MCF 10A (cell line): Measurements from ENCODE around the gene HERPUD1. TPM values are rescaled to one million over a fixed set of nuclear protein-coding genes. Genes with fewer than 3 reads are reported as not detected.
"Not testable (repeated sequence)": the region's sequence is repeated elsewhere in the genome, so short reads cannot be mapped to it uniquely, and the experiment has no call there.

Source experiments
- BruUV-seq: library from RNA; stranded (reverse); fragments of 400-500 nt; replicated peaks from 2 replicates; lab custom pipeline; 2021; lab: Mats Ljungman, UMichigan
- CTCF ChIA-PET: fragments of 300-600 bp; sonication (Branson Sonifier 250); formaldehyde crosslinking; extraction: SDS; loops from one replicate; lab custom pipeline; 2021; ENCODE audit warnings: antibody characterized with exemption, inconsistent platforms; lab: Yijun Ruan, JAX
- POLR2A ChIA-PET: fragments of 300-600, 350-650 bp; sonication (Branson Sonifier 250); formaldehyde crosslinking; extraction: SDS; loops from one replicate; lab custom pipeline; 2020; ENCODE audit warnings: antibody characterized with exemption, inconsistent platforms; lab: Yijun Ruan, JAX
- DNase-seq: peaks from one replicate; pipeline ENCODE4 v3.0.0-alpha.2; 2018; ENCODE audit not compliant: unreplicated experiment
- H3K27ac Mint-ChIP-seq: one replicate; pipeline ENCODE4 v1.8.0; 2022; ENCODE audit warnings: mild to moderate bottlenecking, low read depth, mixed read lengths; ENCODE audit not compliant: unreplicated experiment
- H3K27me3 Mint-ChIP-seq: one replicate; pipeline ENCODE4 v1.8.0; 2022; ENCODE audit warnings: mixed read lengths; ENCODE audit not compliant: insufficient read depth, unreplicated experiment
- H3K36me3 Mint-ChIP-seq: one replicate; pipeline ENCODE4 v1.8.0; 2022; ENCODE audit warnings: mild to moderate bottlenecking, moderate library complexity, mixed read lengths; ENCODE audit not compliant: insufficient read depth, unreplicated experiment
- H3K4me1 Mint-ChIP-seq: one replicate; pipeline ENCODE4 v1.8.0; 2022; ENCODE audit warnings: mixed read lengths; ENCODE audit not compliant: insufficient read depth, unreplicated experiment
- H3K4me3 Mint-ChIP-seq: one replicate; pipeline ENCODE4 v1.8.0; 2022; ENCODE audit warnings: mild to moderate bottlenecking, moderate library complexity, mixed read lengths; ENCODE audit not compliant: unreplicated experiment
- H3K9me3 Mint-ChIP-seq: one replicate; pipeline ENCODE4 v1.8.0; 2022; ENCODE audit warnings: mixed read lengths; ENCODE audit not compliant: unreplicated experiment
- CTCF ChIP-seq: fragments of 200-600 bp; IDR thresholded peaks from one replicate; pipeline ENCODE4 v1.8.0; 2022; ENCODE audit warnings: antibody characterized with exemption, mild to moderate bottlenecking; ENCODE audit not compliant: unreplicated experiment
- intact Hi-C: fragments of 100-400 bp; cut with micrococcal nuclease; formaldehyde crosslinking; loops from 2 replicates; pipeline ENCODE4 v1.14.1; 2022
- total RNA-seq: library from RNA; stranded (reverse); gene quantifications from 2 replicates; pipeline ENCODE4 v1.2.3, GENCODE V29; 2022

HERPUD1 gene
- total RNA-seq, 1 experiment from 2014 or later: 201 TPM

- CTCF ChIA-PET: interaction anchor here (0.6 to 2.0 kb wide), 4 partner anchors 12 to 462 kb away, joined by 3 to 16 read pairs (median 3); no protein-coding TSS in a partner anchor
- intact Hi-C loops: loop anchor here (5.0 to 10.0 kb wide), 2 partner anchors 66 to 232 kb away; partner anchors contain the start of gene SLC12A3
- no peak for TF ChIP-seq CTCF
- Mint-ChIP-seq H3K27me3 (no peaks in the 10 kb centered on the region), H3K27ac (peak overlapping the region; percentile 100), H3K9me3 (no peaks in the 10 kb centered on the region), H3K36me3 (peaks cover 64% of the 10 kb centered on the region), H3K4me3 (peak overlapping the region; percentile 99), H3K4me1 (peaks cover 8% of the 10 kb centered on the region)
- POLR2A ChIA-PET: interaction anchor here (0.6 to 4.0 kb wide), 39 partner anchors 9 to 506 kb away, joined by 3 to 31 read pairs (median 4); partner anchors contain the start of genes CETP, MT1X, MT2A and NLRC5
- DNase-seq: peak; percentile 81
- BruUV-seq: TSS peak; percentile 26
These were observed 1.0 kb downstream of the HERPUD1 start for GRCh38 chr16:56932721-56933619.

- Mint-ChIP-seq H3K4me3 (peak overlapping the region; percentile 99), H3K9me3 (no peaks in the 10 kb centered on the region), H3K27ac (peak overlapping the region; percentile 1), H3K4me1 (peaks cover 8% of the 10 kb centered on the region), H3K36me3 (peaks cover 74% of the 10 kb centered on the region), H3K27me3 (no peaks in the 10 kb centered on the region)
- intact Hi-C loops: loop anchor here (5.0 to 10.0 kb wide), 2 partner anchors 67 to 231 kb away; partner anchors contain the start of gene SLC12A3
- POLR2A ChIA-PET: interaction anchor here (0.8 to 4.0 kb wide), 24 partner anchors 8 to 507 kb away, joined by 3 to 31 read pairs (median 4); partner anchors contain the start of genes MT1X, MT2A, NLRC5 and PSME3IP1
- no peak for DNase-seq
- CTCF ChIA-PET: interaction anchor here (1.0 to 2.0 kb wide), 2 partner anchors 67 to 68 kb away, joined by 3 to 16 read pairs; no protein-coding TSS in a partner anchor
- no peak for TF ChIP-seq CTCF
- BruUV-seq: no TSS peak
These were observed 2.1 kb downstream of the HERPUD1 start for GRCh38 chr16:56933828-56934598.

GRCh38 chr16:56934599-56935145 lies 2.7 kb downstream of the HERPUD1 start:
- not testable (repeated sequence) for H3K9me3 Mint-ChIP-seq, H3K27me3 Mint-ChIP-seq, H3K4me1 Mint-ChIP-seq, DNase-seq, BruUV-seq
- POLR2A ChIA-PET: interaction anchor here (1.0 to 4.0 kb wide), 5 partner anchors 7 to 251 kb away, joined by 3 to 31 read pairs (median 7); partner anchors contain the start of genes PSME3IP1 and RSPRY1
- Mint-ChIP-seq H3K36me3 (peaks cover 81% of the 10 kb centered on the region), H3K27ac (peak overlapping the region; percentile 1), H3K4me3 (peak overlapping the region; percentile 99)
- CTCF ChIA-PET: interaction anchor here (0.7 to 2.0 kb wide), 3 partner anchors 11 to 69 kb away, joined by 3 to 16 read pairs (median 4); no protein-coding TSS in a partner anchor
- intact Hi-C loops: loop anchor here (5.0 to 10.0 kb wide), 2 partner anchors 67 to 230 kb away; partner anchors contain the start of gene SLC12A3

- H3K27ac Mint-ChIP-seq: peak overlapping the region; percentile 1
- no peaks in the 10 kb centered on the region for H3K9me3 Mint-ChIP-seq
- no peak for TF ChIP-seq CTCF
- CTCF ChIA-PET: interaction anchor here (0.7 to 1.5 kb wide), 2 partner anchors 11 to 142 kb away, joined by 4 to 5 read pairs; no protein-coding TSS in a partner anchor
- no peaks in the 10 kb centered on the region for H3K27me3 Mint-ChIP-seq
- peak overlapping the region; percentile 99 for H3K4me3 Mint-ChIP-seq
- no TSS peak for BruUV-seq
- H3K4me1 Mint-ChIP-seq: peaks cover 8% of the 10 kb centered on the region
- POLR2A ChIA-PET: interaction anchor here (1.0 to 4.0 kb wide), 2 partner anchors 64 to 251 kb away, joined by 3 to 28 read pairs; partner anchors contain the start of genes PSME3IP1 and RSPRY1
- intact Hi-C loops: loop anchor here (10.0 kb wide), 1 partner anchor 230 kb away; no protein-coding TSS in a partner anchor
- H3K36me3 Mint-ChIP-seq: peaks cover 86% of the 10 kb centered on the region
- no peak for DNase-seq
These were observed 3.3 kb downstream of the HERPUD1 start for GRCh38 chr16:56935201-56935600.
